ENCODE data around the gene MED25.

Gene MED25

DNA sequence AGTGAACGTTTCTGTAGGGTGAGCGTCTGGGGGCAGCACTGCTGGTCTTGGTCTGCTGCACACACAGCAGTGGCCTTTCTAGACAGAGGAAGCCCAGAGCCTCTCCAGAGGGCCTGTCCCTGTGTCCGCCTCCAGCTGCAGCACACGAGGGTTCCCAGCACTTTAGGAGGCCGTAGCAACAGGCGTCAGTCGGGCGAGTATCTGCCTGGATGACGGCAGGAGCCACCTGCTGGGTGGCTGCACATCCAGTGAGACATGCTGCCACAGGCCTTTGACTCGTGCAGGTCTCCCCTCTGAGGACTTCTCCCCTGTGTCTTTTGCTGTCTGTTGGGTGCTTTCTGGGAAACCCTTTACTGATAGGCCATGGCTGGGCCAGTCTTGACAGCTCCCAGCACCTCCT, 29.2 kb upstream of the MED25 start:
- Mint-ChIP-seq H3K9me3 (no peaks in the 10 kb centered on the region), H3K4me3 (no peak overlapping the region), H3K27ac (no peak overlapping the region), H3K4me1 (ENCODE audit: low read depth) (peaks cover 5% of the 10 kb centered on the region), H3K36me3 (ENCODE audit: low read depth) (peaks cover 73% of the 10 kb centered on the region), H3K27me3 (no peaks in the 10 kb centered on the region)
- DNase-seq, result no peak

DNA sequence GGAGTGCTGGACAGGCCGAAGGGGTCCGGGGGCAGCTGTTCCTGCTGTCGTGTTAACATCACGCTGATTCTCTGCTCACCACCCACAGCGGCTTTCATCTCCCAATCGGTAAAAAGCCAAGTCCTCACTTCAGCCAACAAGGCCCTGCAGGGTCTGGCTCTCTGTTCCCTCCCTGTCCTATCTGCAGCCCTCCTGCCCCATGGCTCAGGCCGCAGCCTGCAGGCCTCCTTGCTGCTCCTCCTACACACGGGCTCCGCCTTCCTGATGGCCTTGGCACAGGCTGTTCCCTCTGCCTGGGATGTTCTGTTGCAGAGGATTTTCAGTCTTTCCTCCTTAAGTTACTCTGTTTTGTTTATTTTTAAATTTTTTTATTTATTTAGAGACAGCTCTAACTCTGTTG, 27.2 kb upstream of the MED25 start:
- DNase-seq, result no peak
- Mint-ChIP-seq H3K4me1 (ENCODE audit: low read depth) (peaks cover 5% of the 10 kb centered on the region), H3K27me3 (no peaks in the 10 kb centered on the region), H3K9me3 (no peaks in the 10 kb centered on the region), H3K36me3 (ENCODE audit: low read depth) (peaks cover 82% of the 10 kb centered on the region), H3K27ac (no peak overlapping the region), H3K4me3 (no peak overlapping the region)

DNA sequence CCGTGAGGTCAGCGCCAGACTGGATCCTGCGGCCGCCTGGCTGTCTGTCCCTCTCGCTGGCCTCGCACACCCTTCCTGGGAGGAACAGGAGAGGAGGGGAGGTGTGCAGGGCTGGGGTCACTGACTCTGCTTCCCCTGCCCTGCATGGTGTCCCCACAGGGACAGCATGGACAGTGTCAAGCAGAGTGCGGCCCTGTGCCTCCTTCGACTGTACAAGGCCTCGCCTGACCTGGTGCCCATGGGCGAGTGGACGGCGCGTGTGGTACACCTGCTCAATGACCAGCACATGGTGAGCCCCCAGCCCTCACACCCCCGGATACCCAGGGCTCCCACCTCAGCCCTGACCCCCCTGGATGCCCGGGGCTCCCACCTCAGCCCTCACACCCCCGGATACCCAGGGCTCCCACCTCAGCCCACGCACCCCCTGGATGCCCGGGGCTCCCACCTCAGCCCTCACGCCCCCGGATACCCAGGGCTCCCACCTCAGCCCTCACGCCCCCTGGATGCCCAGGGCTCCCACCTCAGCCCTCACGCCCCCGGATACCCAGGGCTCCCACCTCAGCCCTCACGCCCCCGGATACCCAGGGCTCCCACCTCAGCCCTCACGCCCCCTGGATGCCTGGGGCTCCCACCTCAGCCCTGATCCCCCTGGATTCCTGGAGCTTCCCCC, 26.2 kb upstream of the MED25 start:
- Mint-ChIP-seq H3K4me1 (ENCODE audit: low read depth) (peaks cover 5% of the 10 kb centered on the region), H3K36me3 (ENCODE audit: low read depth) (peaks cover 82% of the 10 kb centered on the region), H3K27ac (no peak overlapping the region), H3K9me3 (no peaks in the 10 kb centered on the region), H3K27me3 (no peaks in the 10 kb centered on the region), H3K4me3 (no peak overlapping the region)
- no peak for DNase-seq

DNA sequence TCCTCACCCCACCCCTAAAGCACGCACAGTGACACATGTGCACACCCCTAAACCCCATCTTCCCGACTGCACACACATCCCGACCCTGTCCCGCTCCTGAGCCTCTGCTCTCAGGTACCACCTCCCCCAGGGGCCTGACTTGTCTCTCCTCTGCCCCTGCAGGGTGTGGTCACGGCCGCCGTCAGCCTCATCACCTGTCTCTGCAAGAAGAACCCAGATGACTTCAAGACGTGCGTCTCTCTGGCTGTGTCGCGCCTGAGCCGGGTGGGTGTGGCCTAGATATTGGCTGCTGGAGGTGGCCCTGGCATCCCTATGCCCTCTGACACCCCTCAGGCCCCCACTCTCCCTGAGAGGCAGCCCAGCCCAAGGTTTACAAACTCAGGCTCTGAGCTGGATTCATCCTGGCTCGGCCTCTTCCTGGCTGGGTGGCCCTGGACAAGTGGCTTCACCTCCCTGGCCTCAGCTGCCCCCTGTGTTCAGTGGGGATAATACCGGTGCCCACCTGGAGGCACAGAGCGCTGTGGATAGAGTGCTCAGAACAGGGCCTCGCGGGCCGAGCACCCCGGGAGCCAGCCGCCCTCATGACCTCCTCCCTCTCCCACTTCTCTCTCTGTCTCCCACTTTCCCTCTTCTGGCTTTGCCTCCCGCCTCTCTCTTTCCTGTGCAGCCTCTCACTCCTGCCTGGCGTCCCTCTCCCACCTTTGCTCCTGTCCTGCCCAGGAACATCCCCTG, 25.1 kb upstream of the MED25 start:
- Mint-ChIP-seq H3K4me1 (ENCODE audit: low read depth) (peaks cover 5% of the 10 kb centered on the region), H3K27me3 (no peaks in the 10 kb centered on the region), H3K27ac (peak overlapping the region; percentile 89), H3K4me3 (no peak overlapping the region), H3K9me3 (no peaks in the 10 kb centered on the region), H3K36me3 (ENCODE audit: low read depth) (peaks cover 85% of the 10 kb centered on the region)
- no peak for DNase-seq

DNA sequence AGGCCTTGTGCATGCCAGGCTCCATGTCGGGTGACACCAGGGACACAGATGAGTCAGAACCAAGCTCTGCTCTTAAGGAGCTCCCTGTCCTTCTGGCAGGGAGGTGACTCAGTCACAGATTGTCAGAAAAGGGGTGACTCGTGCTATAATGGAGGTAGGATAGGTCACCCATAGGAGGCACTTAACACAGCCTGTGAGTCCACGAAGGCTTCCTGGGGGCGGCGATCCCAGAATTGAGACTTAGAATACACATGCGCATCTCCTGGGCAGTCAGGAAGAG, 24.6 kb upstream of the MED25 start:
- Mint-ChIP-seq H3K27me3 (no peaks in the 10 kb centered on the region), H3K36me3 (ENCODE audit: low read depth) (peaks cover 85% of the 10 kb centered on the region), H3K4me3 (no peak overlapping the region), H3K27ac (peak overlapping the region; percentile 89), H3K4me1 (ENCODE audit: low read depth) (peaks cover 5% of the 10 kb centered on the region), H3K9me3 (no peaks in the 10 kb centered on the region)
- no peak for DNase-seq

DNA sequence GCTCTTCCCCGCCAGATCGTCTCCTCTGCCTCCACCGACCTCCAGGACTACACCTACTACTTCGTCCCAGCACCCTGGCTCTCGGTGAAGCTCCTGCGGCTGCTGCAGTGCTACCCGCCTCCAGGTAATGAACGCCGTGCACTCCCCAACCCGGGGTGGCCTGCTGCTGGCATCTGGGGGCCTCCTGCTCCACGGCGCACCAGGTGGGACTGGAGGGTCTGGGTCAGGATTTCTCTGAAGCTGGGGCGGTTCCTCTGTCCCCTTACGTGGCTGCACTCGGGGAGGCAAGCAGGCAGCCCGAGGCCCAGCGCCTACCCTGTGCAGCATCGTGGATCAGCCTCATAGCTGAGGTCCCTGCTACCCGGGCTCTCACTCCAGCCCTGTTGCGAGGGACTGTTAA, 22.5 kb upstream of the MED25 start:
- Mint-ChIP-seq H3K36me3 (ENCODE audit: low read depth) (peaks cover 88% of the 10 kb centered on the region), H3K27me3 (no peaks in the 10 kb centered on the region), H3K27ac (no peak overlapping the region), H3K4me1 (ENCODE audit: low read depth) (peaks cover 5% of the 10 kb centered on the region), H3K4me3 (no peak overlapping the region), H3K9me3 (no peaks in the 10 kb centered on the region)
- DNase-seq, result no peak

DNA sequence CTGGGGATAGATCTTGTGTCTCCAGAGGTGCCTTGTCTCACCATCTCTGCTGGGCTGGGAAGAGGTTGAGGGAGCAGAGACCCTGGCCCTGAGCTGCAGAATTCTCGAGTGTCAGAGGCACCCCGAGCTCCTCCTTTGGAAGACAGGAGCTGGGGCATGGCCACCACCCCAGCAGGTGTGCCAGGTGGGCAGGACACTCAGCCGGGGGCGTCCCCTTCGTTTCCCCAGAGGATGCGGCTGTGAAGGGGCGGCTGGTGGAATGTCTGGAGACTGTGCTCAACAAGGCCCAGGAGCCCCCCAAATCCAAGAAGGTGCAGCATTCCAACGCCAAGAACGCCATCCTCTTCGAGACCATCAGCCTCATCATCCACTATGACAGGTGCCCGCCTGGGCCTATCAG, 19.5 kb upstream of the MED25 start:
- no peak overlapping the region for H3K4me3 Mint-ChIP-seq
- H3K27ac Mint-ChIP-seq, result no peak overlapping the region
- H3K36me3 Mint-ChIP-seq (ENCODE audit: low read depth), result peaks cover 89% of the 10 kb centered on the region
- no peaks in the 10 kb centered on the region for H3K27me3 Mint-ChIP-seq
- DNase-seq, result no peak
- no peaks in the 10 kb centered on the region for H3K9me3 Mint-ChIP-seq
- peaks cover 1% of the 10 kb centered on the region for H3K4me1 Mint-ChIP-seq (ENCODE audit: low read depth)

DNA sequence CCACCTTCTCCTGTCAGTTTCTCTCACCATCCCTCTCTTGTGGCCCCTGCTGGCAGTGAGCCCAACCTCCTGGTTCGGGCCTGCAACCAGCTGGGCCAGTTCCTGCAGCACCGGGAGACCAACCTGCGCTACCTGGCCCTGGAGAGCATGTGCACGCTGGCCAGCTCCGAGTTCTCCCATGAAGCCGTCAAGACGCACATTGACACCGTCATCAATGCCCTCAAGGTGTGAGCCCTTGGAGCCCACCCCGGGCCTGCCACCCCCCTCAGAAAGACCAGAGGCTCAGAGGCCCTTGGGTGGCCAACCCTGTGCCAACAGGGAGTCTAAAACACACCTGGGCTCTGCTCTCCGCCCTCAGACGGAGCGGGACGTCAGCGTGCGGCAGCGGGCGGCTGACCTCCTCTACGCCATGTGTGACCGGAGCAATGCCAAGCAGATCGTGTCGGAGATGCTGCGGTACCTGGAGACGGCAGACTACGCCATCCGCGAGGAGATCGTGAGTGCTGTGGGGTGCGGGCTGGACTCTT, 18.8 kb upstream of the MED25 start:
- no peak for DNase-seq
- Mint-ChIP-seq H3K4me3 (no peak overlapping the region), H3K36me3 (ENCODE audit: low read depth) (peaks cover 89% of the 10 kb centered on the region)

DNA sequence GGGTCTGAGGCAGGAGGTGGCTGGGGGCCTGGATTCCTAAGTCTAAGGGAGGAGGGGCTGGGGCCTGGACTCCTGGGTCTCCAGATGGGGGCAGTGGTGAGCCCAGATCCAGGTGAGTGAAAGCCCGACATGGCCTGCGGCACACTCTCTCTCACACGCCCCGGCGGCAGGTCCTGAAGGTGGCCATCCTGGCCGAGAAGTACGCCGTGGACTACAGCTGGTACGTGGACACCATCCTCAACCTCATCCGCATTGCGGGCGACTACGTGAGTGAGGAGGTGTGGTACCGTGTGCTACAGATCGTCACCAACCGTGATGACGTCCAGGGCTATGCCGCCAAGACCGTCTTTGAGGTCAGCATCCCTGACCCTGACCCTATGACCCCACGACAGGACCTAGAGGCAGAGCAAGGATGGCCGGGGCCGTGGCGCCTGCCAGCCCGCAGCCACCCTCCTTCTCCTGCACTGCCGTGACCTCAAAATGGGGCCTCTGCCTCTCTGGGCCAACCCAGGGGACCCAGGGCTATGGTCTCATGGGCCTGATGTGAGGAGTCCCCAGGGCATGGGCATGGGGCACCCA, 18.2 kb upstream of the MED25 start:
- no peak overlapping the region for H3K4me3 Mint-ChIP-seq
- H3K27me3 Mint-ChIP-seq, result no peaks in the 10 kb centered on the region
- H3K36me3 Mint-ChIP-seq (ENCODE audit: low read depth), result peaks cover 89% of the 10 kb centered on the region
- H3K9me3 Mint-ChIP-seq, result no peaks in the 10 kb centered on the region
- no peaks in the 10 kb centered on the region for H3K4me1 Mint-ChIP-seq (ENCODE audit: low read depth)
- H3K27ac Mint-ChIP-seq, result no peak overlapping the region
- DNase-seq, result no peak

More for the DNA sequence above, 18.8 kb upstream of the MED25 start:
- Mint-ChIP-seq H3K27me3 (no peaks in the 10 kb centered on the region), H3K9me3 (no peaks in the 10 kb centered on the region), H3K27ac (no peak overlapping the region), H3K4me1 (ENCODE audit: low read depth) (no peaks in the 10 kb centered on the region)

DNA sequence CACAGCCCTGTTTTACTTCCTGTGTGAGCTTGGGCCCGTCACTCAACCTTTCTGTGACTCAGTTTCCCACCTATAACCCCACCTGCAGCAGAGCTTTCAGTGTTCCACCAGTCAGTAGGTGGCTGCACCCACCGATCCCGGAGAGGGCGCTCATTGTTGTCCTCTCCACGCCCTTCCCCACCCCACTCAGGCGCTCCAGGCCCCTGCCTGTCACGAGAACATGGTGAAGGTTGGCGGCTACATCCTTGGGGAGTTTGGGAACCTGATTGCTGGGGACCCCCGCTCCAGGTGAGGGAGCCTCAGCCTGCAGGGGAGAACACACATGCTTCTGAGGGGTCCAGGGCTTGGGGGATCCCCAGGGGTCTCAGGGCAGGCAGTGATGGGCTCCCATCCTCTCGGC, 17.3 kb upstream of the MED25 start:
- H3K4me3 Mint-ChIP-seq, result no peak overlapping the region
- no peaks in the 10 kb centered on the region for H3K27me3 Mint-ChIP-seq
- H3K27ac Mint-ChIP-seq, result no peak overlapping the region
- DNase-seq, result no peak
- H3K4me1 Mint-ChIP-seq (ENCODE audit: low read depth), result no peaks in the 10 kb centered on the region
- no peaks in the 10 kb centered on the region for H3K9me3 Mint-ChIP-seq
- H3K36me3 Mint-ChIP-seq (ENCODE audit: low read depth), result peaks cover 84% of the 10 kb centered on the region

DNA sequence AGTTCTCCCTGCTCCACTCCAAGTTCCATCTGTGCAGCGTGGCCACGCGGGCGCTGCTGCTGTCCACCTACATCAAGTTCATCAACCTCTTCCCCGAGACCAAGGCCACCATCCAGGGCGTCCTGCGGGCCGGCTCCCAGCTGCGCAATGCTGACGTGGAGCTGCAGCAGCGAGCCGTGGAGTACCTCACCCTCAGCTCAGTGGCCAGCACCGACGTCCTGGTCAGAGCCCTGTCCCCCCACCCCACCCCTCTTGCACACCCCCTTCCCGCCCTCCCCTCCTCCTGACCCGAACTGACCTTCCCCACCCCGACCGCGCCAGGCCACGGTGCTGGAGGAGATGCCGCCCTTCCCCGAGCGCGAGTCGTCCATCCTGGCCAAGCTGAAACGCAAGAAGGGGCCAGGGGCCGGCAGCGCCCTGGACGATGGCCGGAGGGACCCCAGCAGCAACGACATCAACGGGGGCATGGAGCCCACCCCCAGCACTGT, 16.6 kb upstream of the MED25 start:
- H3K36me3 Mint-ChIP-seq (ENCODE audit: low read depth), result peaks cover 83% of the 10 kb centered on the region
- H3K4me3 Mint-ChIP-seq, result no peak overlapping the region
- H3K27ac Mint-ChIP-seq, result no peak overlapping the region
- H3K4me1 Mint-ChIP-seq (ENCODE audit: low read depth), result no peaks in the 10 kb centered on the region
- H3K9me3 Mint-ChIP-seq, result no peaks in the 10 kb centered on the region
- no peak for DNase-seq
- no peaks in the 10 kb centered on the region for H3K27me3 Mint-ChIP-seq

DNA sequence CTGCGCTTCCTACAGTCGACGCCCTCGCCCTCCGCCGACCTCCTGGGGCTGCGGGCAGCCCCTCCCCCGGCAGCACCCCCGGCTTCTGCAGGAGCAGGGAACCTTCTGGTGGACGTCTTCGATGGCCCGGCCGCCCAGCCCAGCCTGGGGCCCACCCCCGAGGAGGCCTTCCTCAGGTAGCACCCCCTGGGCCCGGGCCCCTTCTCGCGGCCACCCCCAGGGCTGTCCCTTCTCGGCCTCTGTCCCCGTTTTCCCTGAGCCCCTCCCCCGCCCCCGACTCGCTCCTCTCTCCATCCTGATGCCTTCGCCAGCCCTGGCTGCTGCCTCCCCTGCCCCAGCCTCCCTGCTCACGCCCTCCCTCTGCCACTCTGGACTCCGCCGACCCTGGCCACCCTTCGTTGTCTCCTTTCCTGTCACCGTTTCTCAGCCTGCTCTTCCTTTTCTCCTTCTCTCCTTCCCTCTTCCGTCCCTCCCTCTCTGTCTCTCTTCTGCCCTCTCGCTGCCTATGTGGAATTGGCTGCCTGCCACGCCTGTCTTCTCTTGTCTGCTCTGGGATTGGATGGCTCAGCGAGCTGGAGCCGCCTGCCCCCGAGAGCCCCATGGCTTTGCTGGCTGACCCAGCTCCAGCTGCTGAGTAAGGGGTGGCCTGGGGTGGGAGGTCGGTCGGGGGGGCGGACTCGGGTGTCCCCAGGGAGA, 16.0 kb upstream of the MED25 start:
- H3K9me3 Mint-ChIP-seq, result no peaks in the 10 kb centered on the region
- no peak overlapping the region for H3K27ac Mint-ChIP-seq
- no peak overlapping the region for H3K4me3 Mint-ChIP-seq
- DNase-seq, result no peak
- H3K36me3 Mint-ChIP-seq (ENCODE audit: low read depth), result peaks cover 81% of the 10 kb centered on the region
- H3K27me3 Mint-ChIP-seq, result no peaks in the 10 kb centered on the region
- H3K4me1 Mint-ChIP-seq (ENCODE audit: low read depth), result no peaks in the 10 kb centered on the region

DNA sequence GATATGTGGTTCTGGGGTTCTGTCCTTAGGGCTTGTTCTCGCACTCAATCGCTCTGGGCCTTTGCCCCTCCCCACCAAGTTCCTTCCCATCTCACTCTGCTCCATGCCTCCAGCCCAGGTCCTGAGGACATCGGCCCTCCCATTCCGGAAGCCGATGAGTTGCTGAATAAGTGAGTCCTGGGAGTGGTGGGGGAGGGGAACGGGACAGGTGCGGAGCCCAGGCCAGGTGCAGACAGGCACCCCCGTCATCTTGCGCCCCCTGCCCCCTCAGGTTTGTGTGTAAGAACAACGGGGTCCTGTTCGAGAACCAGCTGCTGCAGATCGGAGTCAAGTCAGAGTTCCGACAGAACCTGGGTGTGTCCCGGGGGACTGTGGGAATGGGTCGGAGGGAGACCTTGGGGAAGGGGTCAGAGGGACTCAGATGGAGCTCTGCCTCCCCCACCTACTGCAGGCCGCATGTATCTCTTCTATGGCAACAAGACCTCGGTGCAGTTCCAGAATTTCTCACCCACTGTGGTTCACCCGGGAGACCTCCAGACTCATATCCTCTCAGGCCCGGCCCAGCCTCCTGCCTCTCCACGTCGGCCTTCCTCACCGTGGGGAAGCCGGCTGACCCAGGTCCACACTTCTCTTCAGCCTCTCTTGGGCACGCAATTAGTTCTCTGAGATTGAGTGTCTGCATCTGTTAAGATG, 15.1 kb upstream of the MED25 start:
- Mint-ChIP-seq H3K36me3 (ENCODE audit: low read depth) (peaks cover 81% of the 10 kb centered on the region), H3K27ac (no peak overlapping the region), H3K4me1 (ENCODE audit: low read depth) (peaks cover 7% of the 10 kb centered on the region), H3K9me3 (no peaks in the 10 kb centered on the region), H3K4me3 (no peak overlapping the region), H3K27me3 (no peaks in the 10 kb centered on the region)
- DNase-seq, result no peak

DNA sequence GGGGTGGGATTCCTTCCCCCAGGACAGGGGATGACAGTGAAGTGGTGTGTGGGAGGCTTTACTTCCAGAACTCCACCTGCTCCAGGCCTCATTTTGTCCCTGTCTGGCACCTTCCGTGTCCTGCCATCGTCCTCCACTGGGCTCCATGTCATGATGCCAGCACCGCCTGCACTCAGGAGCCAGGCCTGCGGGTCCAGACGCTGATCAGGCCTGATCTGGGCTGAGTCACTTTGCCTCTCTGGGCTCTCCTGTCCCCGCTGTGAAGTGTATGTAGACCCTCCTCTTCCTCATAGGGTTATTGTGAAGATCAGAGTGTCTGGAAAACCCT, 14.6 kb upstream of the MED25 start:
- Mint-ChIP-seq H3K27me3 (no peaks in the 10 kb centered on the region), H3K4me1 (ENCODE audit: low read depth) (peaks cover 10% of the 10 kb centered on the region), H3K27ac (no peak overlapping the region), H3K36me3 (ENCODE audit: low read depth) (peaks cover 79% of the 10 kb centered on the region), H3K9me3 (no peaks in the 10 kb centered on the region), H3K4me3 (no peak overlapping the region)
- no peak for DNase-seq
